OCI-LY1 (cell line): ENCODE data around the gene CPLANE2.
A peak's percentile ranks its signal among the peaks of the same experiment; 100 is the strongest.

Source experiments
- H2AFZ ChIP-seq: fragments of 200-600 bp; sonication (generic), shearing (Covaris generic); 2 replicates; pipeline ENCODE4 v1.6.0; 2014; ENCODE audit warnings: antibody characterized with exemption, mild to moderate bottlenecking, low read length
- H3F3A ChIP-seq: fragments of 200-600 bp; sonication (generic), shearing (Covaris generic); 2 replicates; pipeline ENCODE4 v1.6.0; 2014; ENCODE audit warnings: mild to moderate bottlenecking, antibody characterized with exemption, low read length, moderate library complexity; ENCODE audit not compliant: insufficient read depth
- H3K27ac ChIP-seq: fragments of 200-600 bp; sonication (generic); 2 replicates; pipeline ENCODE4 v1.5.1; 2014; ENCODE audit warnings: low read length, mixed run types, mild to moderate bottlenecking, low read depth; ENCODE audit not compliant: poor library complexity, severe bottlenecking
- H3K27me3 ChIP-seq: fragments of 200-600 bp; sonication (generic); 2 replicates; pipeline ENCODE4 v1.6.0; 2014; ENCODE audit warnings: antibody characterized with exemption, mild to moderate bottlenecking, low read length, moderate library complexity; ENCODE audit not compliant: insufficient read depth
- H3K36me3 ChIP-seq: fragments of 200-600 bp; sonication (generic); 2 replicates; pipeline ENCODE4 v1.6.1; 2014; ENCODE audit warnings: mild to moderate bottlenecking, antibody characterized with exemption, low read length, moderate library complexity, mixed read lengths; ENCODE audit not compliant: insufficient read depth
- H3K4me1 ChIP-seq: fragments of 200-600 bp; sonication (generic); 2 replicates; pipeline ENCODE4 v1.5.1; 2014; ENCODE audit warnings: mild to moderate bottlenecking, low read length, moderate library complexity; ENCODE audit not compliant: insufficient read depth, severe bottlenecking
- H3K4me2 ChIP-seq: fragments of 200-600 bp; sonication (generic), shearing (Covaris generic); 2 replicates; pipeline ENCODE4 v1.6.1; 2014; ENCODE audit warnings: low read length
- H3K4me3 ChIP-seq: fragments of 200-600 bp; sonication (generic); 2 replicates; pipeline ENCODE4 v1.5.1; 2014; ENCODE audit warnings: low read length, low read depth, mild to moderate bottlenecking, mixed read lengths; ENCODE audit not compliant: poor library complexity, severe bottlenecking
- H3K79me2 ChIP-seq: fragments of 200-600 bp; shearing (Covaris generic); 2 replicates; pipeline ENCODE4 v1.6.1; 2016; ENCODE audit warnings: mixed run types, low read length, mixed read lengths; ENCODE audit not compliant: insufficient read depth
- H3K9ac ChIP-seq: fragments of 200-600 bp; sonication (generic), shearing (Covaris generic); 2 replicates; pipeline ENCODE4 v1.6.1; 2014; ENCODE audit warnings: mild to moderate bottlenecking, low read length, mixed read lengths
- H3K9me2 ChIP-seq: fragments of 200-600 bp; sonication (generic), shearing (Covaris generic); 2 replicates; pipeline ENCODE4 v1.6.1; 2014; ENCODE audit warnings: low read depth, mild to moderate bottlenecking, low read length, mixed read lengths
- H3K9me3 ChIP-seq: fragments of 200-600 bp; shearing (Covaris generic); 2 replicates; pipeline ENCODE4 v1.6.1; 2014; ENCODE audit warnings: low read length, mixed read lengths
- H4K20me1 ChIP-seq: fragments of 200-600 bp; sonication (generic), shearing (Covaris generic); 2 replicates; pipeline ENCODE4 v1.6.0; 2016; ENCODE audit warnings: mild to moderate bottlenecking, low read length; ENCODE audit not compliant: insufficient read depth
- EZH2 ChIP-seq: fragments of 200-600 bp; sonication (generic), shearing (Covaris generic); IDR thresholded peaks from 2 replicates; pipeline ENCODE4 v1.8.0; 2017; ENCODE audit warnings: borderline replicate concordance, mixed run types, mild to moderate bottlenecking, antibody characterized with exemption, low read length, moderate library complexity, mixed read lengths
- TF ChIP-seq, protein P1 (sequence below): fragments of 200-600 bp; sonication (generic), shearing (Covaris generic); IDR thresholded peaks from 2 replicates; pipeline ENCODE4 v1.5.1; 2017; ENCODE audit warnings: mild to moderate bottlenecking, antibody characterized with exemption, low read length, moderate library complexity, mixed read lengths

The CPLANE2 gene

DNA sequence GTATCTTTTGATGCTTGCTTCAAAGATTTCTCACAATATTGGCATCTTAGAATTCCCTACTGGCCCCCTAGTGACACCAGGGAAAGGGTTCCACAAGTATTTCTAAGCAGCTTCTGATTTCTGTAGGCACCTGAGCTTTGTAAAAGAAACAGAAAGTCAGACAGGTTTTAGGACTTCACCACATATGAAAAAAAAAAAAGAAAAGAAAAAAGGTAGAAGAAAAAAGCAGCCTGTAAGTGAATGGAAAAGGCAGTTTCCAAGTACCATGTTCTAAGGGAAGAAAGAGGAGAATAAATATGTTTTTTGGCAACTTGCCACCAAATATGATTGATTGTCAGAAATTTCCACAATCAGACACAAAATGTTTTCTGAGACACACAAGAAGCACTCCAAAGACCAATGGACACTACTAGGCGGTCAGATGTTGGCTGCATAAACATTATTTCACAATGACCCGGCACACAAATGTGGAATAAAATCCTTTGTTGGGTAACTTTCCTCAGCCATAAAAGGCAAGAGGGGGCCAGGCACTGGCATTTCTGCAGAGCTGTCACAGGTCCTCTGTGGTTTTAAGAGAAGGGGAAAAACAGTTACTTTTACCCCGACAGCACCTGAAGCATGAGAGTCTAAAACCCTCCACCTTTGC lies 12.7 kb upstream of the CPLANE2 start:
- Histone ChIP-seq H3K27me3 (no peaks in the 10 kb centered on the region), H3K79me2 (no peaks in the 10 kb centered on the region), H4K20me1 (no peaks in the 10 kb centered on the region), H3K4me1 (peaks cover 32% of the 10 kb centered on the region), H3K9me3 (no peaks in the 10 kb centered on the region), H3F3A (peaks cover 7% of the 10 kb centered on the region; the same call in 1 of the 2 replicates), H3K4me2 (peak overlapping the region; percentile 31; the same call in 1 of the 2 replicates), H3K4me3 (no peak overlapping the region), H3K36me3 (peaks cover 50% of the 10 kb centered on the region), H3K27ac (peak overlapping the region; percentile 84), H3K9ac (peak overlapping the region; percentile 2; the same call in 1 of the 2 replicates), H2AFZ (no peak overlapping the region), H3K9me2 (no peaks in the 10 kb centered on the region)
- TF ChIP-seq, protein P1, sequence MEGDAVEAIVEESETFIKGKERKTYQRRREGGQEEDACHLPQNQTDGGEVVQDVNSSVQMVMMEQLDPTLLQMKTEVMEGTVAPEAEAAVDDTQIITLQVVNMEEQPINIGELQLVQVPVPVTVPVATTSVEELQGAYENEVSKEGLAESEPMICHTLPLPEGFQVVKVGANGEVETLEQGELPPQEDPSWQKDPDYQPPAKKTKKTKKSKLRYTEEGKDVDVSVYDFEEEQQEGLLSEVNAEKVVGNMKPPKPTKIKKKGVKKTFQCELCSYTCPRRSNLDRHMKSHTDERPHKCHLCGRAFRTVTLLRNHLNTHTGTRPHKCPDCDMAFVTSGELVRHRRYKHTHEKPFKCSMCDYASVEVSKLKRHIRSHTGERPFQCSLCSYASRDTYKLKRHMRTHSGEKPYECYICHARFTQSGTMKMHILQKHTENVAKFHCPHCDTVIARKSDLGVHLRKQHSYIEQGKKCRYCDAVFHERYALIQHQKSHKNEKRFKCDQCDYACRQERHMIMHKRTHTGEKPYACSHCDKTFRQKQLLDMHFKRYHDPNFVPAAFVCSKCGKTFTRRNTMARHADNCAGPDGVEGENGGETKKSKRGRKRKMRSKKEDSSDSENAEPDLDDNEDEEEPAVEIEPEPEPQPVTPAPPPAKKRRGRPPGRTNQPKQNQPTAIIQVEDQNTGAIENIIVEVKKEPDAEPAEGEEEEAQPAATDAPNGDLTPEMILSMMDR, result no peak
- no peak for TF ChIP-seq EZH2

DNA sequence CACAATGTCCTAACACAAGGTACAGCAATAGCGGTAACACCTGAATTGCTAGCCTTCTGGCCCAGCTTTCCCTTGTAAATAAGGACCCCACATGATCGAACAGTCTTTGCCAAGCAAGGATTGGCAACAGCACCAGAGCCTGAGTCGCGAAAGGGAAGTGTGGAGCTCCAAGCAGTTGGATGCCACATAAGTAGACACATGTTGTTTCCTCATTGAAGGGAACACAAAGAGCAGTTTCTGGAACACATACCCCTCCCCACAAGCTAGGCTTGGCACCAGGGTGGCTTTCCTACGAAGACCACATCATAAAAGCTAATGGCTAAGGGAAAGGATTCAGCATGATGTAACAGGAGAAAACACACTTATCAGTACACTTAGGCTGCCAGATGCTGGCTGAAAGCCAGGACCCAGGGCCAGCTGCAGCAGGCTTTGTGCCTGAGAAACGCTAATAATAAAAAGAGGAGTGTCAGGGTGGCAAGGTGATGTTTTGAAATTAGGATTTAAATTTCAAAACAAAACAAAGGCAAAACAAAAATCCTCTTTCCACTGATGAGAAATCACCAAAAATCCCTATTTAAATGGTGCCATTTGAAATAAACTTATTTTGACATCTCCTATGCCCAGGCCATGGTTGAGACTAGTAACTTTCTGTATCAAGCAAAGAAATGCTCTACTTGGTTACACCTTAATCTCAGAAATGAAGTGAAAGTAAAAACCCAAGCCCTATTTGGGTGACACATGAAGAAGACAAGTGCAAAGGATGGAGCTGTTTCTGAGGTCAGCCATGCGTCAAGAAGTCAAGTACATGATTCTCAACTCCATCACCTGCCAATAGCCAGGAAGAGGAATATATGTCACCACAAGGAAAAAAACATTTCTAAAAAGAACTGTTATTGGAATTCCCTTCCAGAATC lies 11.9 kb upstream of the CPLANE2 start:
- no peaks in the 10 kb centered on the region for H3K79me2 ChIP-seq
- TF ChIP-seq, protein P1, result no peak
- no peak for TF ChIP-seq EZH2
- H3K4me2 ChIP-seq, result peak overlapping the region; percentile 31
- peaks cover 32% of the 10 kb centered on the region for H3K4me1 ChIP-seq
- H3K27me3 ChIP-seq, result no peaks in the 10 kb centered on the region
- H3K9me2 ChIP-seq, result no peaks in the 10 kb centered on the region
- peaks cover 7% of the 10 kb centered on the region; the same call in 1 of the 2 replicates for H3F3A ChIP-seq
- H3K9me3 ChIP-seq, result no peaks in the 10 kb centered on the region
- no peaks in the 10 kb centered on the region for H4K20me1 ChIP-seq
- no peak overlapping the region for H2AFZ ChIP-seq
- H3K9ac ChIP-seq, result peak overlapping the region; percentile 2; the same call in 1 of the 2 replicates
- H3K4me3 ChIP-seq, result no peak overlapping the region
- H3K27ac ChIP-seq, result peak overlapping the region; percentile 84
- peaks cover 43% of the 10 kb centered on the region for H3K36me3 ChIP-seq

DNA sequence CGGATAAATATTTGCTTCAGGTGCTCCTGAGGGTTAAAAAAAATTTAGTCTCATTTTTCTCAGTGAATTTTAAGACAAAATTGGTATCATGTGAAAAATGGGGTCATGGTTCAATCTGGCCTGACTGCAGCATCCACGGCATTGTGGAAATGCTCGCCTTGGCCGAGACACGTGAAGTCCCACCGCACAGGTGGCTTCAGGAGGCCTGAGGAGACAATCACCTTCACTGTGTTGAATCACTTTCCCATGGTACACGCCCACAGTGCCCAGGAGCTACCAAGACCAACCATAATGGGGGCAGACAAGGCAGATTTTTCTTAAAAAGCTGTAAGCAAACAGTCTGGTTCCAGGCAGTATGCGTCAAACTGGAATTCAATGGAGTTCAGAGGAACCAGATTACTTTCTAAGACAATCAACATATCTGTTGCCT lies 11.0 kb upstream of the CPLANE2 start:
- Histone ChIP-seq H4K20me1 (no peaks in the 10 kb centered on the region), H3K27me3 (no peaks in the 10 kb centered on the region), H3K27ac (peak overlapping the region; percentile 84), H3K4me1 (peaks cover 32% of the 10 kb centered on the region), H3K9me2 (no peaks in the 10 kb centered on the region), H3K79me2 (no peaks in the 10 kb centered on the region), H3K9me3 (no peaks in the 10 kb centered on the region), H3K9ac (no peak overlapping the region; the same call in 1 of the 2 replicates), H3F3A (peaks cover 7% of the 10 kb centered on the region; the same call in 1 of the 2 replicates), H3K4me2 (no peak overlapping the region; the same call in 1 of the 2 replicates), H3K4me3 (no peak overlapping the region), H2AFZ (no peak overlapping the region), H3K36me3 (peaks cover 40% of the 10 kb centered on the region)
- no peak for TF ChIP-seq EZH2
- TF ChIP-seq, protein P1, result no peak
